Fibroblast of the aortic adventitia (primary cell): ENCODE measurements around the gene LIN7B. TPM values are rescaled to one million over a fixed set of nuclear protein-coding genes. Genes with fewer than 3 reads are reported as not detected.
"Not testable (repeated sequence)": the region's sequence is repeated elsewhere in the genome, so short reads cannot be mapped to it uniquely, and the experiment has no call there.

Experiments used
- DNase-seq: peaks from one replicate; pipeline ENCODE4 v3.0.0-alpha.2; 2010; ENCODE audit warnings: low read depth
- H3K4me3 ChIP-seq: 2 replicates; pipeline ENCODE4 v1.5.1; 2011; ENCODE audit warnings: low read depth, mild to moderate bottlenecking, control low read depth, low read length, moderate library complexity
- CTCF ChIP-seq: IDR thresholded peaks from 2 replicates; pipeline ENCODE4 v1.5.1; 2011; ENCODE audit warnings: mild to moderate bottlenecking, low read length, control low read depth, inconsistent platforms; ENCODE audit not compliant: insufficient read depth
- total RNA-seq: library from RNA; depleted of rRNA; stranded (reverse); fragments of >200 nt; gene quantifications from 2 replicates; pipeline ENCODE4 v1.2.3, GENCODE V29; 2012; ENCODE audit warnings: low replicate concordance

LIN7B gene
- total RNA-seq, 1 donor, result 3.7 TPM

- H3K4me3 ChIP-seq, result no peak overlapping the region
- TF ChIP-seq CTCF, result no peak
- no peak for DNase-seq
Observed at GRCh38 chr19:49071860-49072547, 42.2 kb upstream of the LIN7B start.

- no peak for DNase-seq
- H3K4me3 ChIP-seq, result no peak overlapping the region
- TF ChIP-seq CTCF, result peak; percentile 26
Observed at GRCh38 chr19:49073514-49074378, 40.4 kb upstream of the LIN7B start.

DNA sequence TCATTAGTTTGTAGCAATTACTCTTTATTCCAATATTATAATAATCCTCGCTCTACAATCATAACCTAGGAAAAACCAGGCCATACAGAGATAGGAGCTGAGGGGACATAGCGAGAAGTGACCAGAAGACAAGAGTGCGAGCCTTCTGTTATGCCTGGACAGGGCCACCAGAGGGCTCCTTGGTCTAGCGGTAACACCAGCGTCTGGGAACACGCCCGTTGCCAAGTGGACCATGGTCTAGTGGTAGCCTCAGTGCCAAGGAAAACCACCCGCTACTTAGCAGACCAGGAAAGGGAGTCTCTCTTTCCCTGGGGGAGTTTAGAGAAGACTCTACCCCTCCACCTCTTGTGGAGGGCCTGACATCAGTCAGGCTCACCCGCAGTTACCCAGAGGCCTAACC, 39.3 kb upstream of the LIN7B start:
- H3K4me3 ChIP-seq, result not testable (repeated sequence)
- DNase-seq, result peak; percentile 74
- peak; percentile 68 for TF ChIP-seq CTCF

GRCh38 chr19:49080392-49080791, 33.8 kb upstream of the LIN7B start:
- DNase-seq, result no peak
- TF ChIP-seq CTCF, result no peak
- H3K4me3 ChIP-seq, result no peak overlapping the region

DNA sequence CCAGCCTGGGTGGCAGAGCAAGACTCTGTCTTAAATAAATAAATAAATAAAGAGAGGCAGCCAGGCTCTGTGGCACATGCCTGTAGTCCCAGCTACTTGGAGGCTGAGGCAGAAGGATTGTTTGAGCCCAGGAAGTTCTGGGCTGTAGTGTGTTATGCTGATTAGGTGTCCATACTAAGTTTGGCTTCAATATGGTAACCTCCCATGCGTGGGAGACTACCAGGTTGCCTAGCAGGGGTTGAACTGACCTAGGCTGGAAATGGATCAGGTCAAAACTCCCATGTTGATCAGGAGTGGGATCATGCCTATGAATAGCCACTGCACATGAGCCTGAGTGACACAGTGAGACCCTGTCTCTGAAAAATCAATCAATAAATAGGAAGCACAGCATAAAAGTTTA, 32.9 kb upstream of the LIN7B start:
- TF ChIP-seq CTCF, result no peak
- H3K4me3 ChIP-seq, result no peak overlapping the region
- no peak for DNase-seq

DNA sequence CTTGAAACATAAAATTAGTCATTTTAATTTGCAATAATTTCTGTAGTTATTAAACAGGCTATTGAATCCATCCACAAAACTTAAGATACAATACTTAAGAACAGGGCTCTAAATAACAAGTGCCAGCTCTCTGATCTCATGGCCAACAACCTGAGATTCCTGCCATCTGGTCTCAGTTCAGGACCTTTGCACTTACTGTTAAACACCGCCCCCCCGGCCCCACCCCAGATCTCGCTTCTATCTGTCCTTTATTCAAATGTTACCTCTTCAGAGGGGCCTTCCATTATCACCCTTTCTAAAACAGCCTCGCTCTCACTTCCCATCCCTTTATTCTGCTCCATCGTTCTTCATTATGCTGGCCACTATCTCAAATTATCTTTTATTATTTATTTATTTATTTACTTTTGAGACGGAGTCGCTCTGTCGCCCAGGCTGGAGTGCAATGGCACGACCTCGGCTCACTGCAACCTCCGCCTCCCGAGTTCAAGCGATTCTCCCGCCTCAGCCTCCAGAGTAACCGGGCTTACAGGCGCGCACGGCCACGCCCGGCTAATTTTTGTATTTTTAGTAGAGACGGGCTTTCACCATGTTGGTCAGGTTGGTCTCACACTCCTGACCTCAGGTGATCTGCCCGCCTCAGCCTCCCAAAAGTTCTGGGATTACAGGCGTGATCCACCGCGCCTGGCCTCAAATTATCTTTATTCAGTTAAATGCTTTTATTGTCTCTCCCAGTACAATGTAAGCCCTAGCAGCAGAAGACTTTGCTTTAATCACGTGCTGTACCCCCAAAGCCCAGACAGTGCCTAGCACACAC, 29.8 kb upstream of the LIN7B start:
- DNase-seq, result no peak
- peak overlapping the region; percentile 65 for H3K4me3 ChIP-seq
- TF ChIP-seq CTCF, result no peak
